Skeletal muscle satellite cell (primary cell): Measurements from ENCODE around the gene CAMKMT.
"Not testable (repeated sequence)": the region's sequence is repeated elsewhere in the genome, so short reads cannot be mapped to it uniquely, and the experiment has no call there.

Source experiments
- H3K27me3 ChIP-seq: 2 replicates; pipeline ENCODE4 v1.7.0; 2013; ENCODE audit warnings: low read length; ENCODE audit not compliant: control insufficient read depth, insufficient read depth
- H3K36me3 ChIP-seq: 2 replicates; pipeline ENCODE4 v1.7.0; 2013; ENCODE audit warnings: mild to moderate bottlenecking, control low read depth, low read length; ENCODE audit not compliant: insufficient read depth
- H3K4me1 ChIP-seq: 2 replicates; pipeline ENCODE4 v1.7.0; 2013; ENCODE audit warnings: low read length; ENCODE audit not compliant: control insufficient read depth, insufficient read depth
- H3K4me2 ChIP-seq: 2 replicates; pipeline ENCODE4 v1.7.0; 2013; ENCODE audit warnings: mild to moderate bottlenecking, low read length
- H3K4me3 ChIP-seq: 2 replicates; pipeline ENCODE4 v1.7.0; 2013; ENCODE audit warnings: low read length
- H3K9ac ChIP-seq: 2 replicates; pipeline ENCODE4 v1.7.0; 2013; ENCODE audit warnings: mild to moderate bottlenecking, low read depth, low read length, moderate library complexity
- H3K9me3 ChIP-seq: replicated peaks from 2 replicates; pipeline ENCODE4 v1.7.0; 2013; ENCODE audit warnings: mild to moderate bottlenecking, control low read depth, low read length

The CAMKMT gene

GRCh38 chr2:44362207-44363015 lies 664 bp downstream of the CAMKMT start:
- peak overlapping the region; percentile 82 for H3K4me3 ChIP-seq

GRCh38 chr2:44364604-44365003 lies 2.9 kb downstream of the CAMKMT start:
- Histone ChIP-seq H3K4me3 (no peak overlapping the region), H3K27me3 (no peaks in the 10 kb centered on the region), H3K4me1 (peaks cover 7% of the 10 kb centered on the region), H3K4me2 (no peak overlapping the region), H3K36me3 (no peaks in the 10 kb centered on the region), H3K9me3 (no peaks in the 10 kb centered on the region), H3K9ac (no peak overlapping the region)

More at GRCh38 chr2:44362207-44363015, 664 bp downstream of the CAMKMT start:
- Histone ChIP-seq H3K27me3 (no peaks in the 10 kb centered on the region), H3K4me2 (peak overlapping the region; percentile 91), H3K4me1 (peaks cover 16% of the 10 kb centered on the region), H3K9me3 (no peaks in the 10 kb centered on the region), H3K9ac (peak overlapping the region; percentile 93), H3K36me3 (no peaks in the 10 kb centered on the region)

GRCh38 chr2:44367591-44367990 lies 5.8 kb downstream of the CAMKMT start:
- Histone ChIP-seq H3K4me1 (no peaks in the 10 kb centered on the region), H3K9ac (no peak overlapping the region), H3K9me3 (no peaks in the 10 kb centered on the region), H3K4me2 (no peak overlapping the region), H3K4me3 (no peak overlapping the region), H3K27me3 (no peaks in the 10 kb centered on the region), H3K36me3 (no peaks in the 10 kb centered on the region)

GRCh38 chr2:44369392-44369791 lies 7.6 kb downstream of the CAMKMT start:
- no peak overlapping the region for H3K9ac ChIP-seq
- H3K27me3 ChIP-seq: no peaks in the 10 kb centered on the region
- no peak overlapping the region for H3K4me2 ChIP-seq
- no peaks in the 10 kb centered on the region for H3K4me1 ChIP-seq
- H3K4me3 ChIP-seq: no peak overlapping the region
- no peaks in the 10 kb centered on the region for H3K36me3 ChIP-seq
- no peaks in the 10 kb centered on the region for H3K9me3 ChIP-seq

- H3K36me3 ChIP-seq: no peaks in the 10 kb centered on the region
- H3K4me3 ChIP-seq: no peak overlapping the region
- no peak overlapping the region for H3K9ac ChIP-seq
These were observed 9.7 kb downstream of the CAMKMT start for GRCh38 chr2:44371445-44371844.

GRCh38 chr2:44372246-44372645 lies 10.5 kb downstream of the CAMKMT start:
- H3K4me1 ChIP-seq: no peaks in the 10 kb centered on the region
- H3K36me3 ChIP-seq: no peaks in the 10 kb centered on the region
- no peak overlapping the region for H3K9ac ChIP-seq
- no peaks in the 10 kb centered on the region for H3K27me3 ChIP-seq
- no peak overlapping the region for H3K4me3 ChIP-seq
- no peaks in the 10 kb centered on the region for H3K9me3 ChIP-seq
- no peak overlapping the region for H3K4me2 ChIP-seq

More at GRCh38 chr2:44371445-44371844, 9.7 kb downstream of the CAMKMT start:
- no peak overlapping the region for H3K4me2 ChIP-seq
- no peaks in the 10 kb centered on the region for H3K9me3 ChIP-seq
- no peaks in the 10 kb centered on the region for H3K4me1 ChIP-seq
- no peaks in the 10 kb centered on the region for H3K27me3 ChIP-seq

- Histone ChIP-seq H3K9ac (no peak overlapping the region), H3K4me3 (no peak overlapping the region), H3K4me1 (no peaks in the 10 kb centered on the region), H3K27me3 (no peaks in the 10 kb centered on the region), H3K9me3 (no peaks in the 10 kb centered on the region), H3K36me3 (no peaks in the 10 kb centered on the region), H3K4me2 (no peak overlapping the region)
These were observed 15.7 kb downstream of the CAMKMT start for GRCh38 chr2:44377486-44377885.

GRCh38 chr2:44385226-44385625 lies 23.5 kb downstream of the CAMKMT start:
- not testable (repeated sequence) for H3K4me3 ChIP-seq, H3K9ac ChIP-seq, H3K4me1 ChIP-seq

GRCh38 chr2:44388877-44389276 lies 27.1 kb downstream of the CAMKMT start:
- no peaks in the 10 kb centered on the region for H3K9me3 ChIP-seq
- H3K4me3 ChIP-seq: no peak overlapping the region
- no peaks in the 10 kb centered on the region for H3K4me1 ChIP-seq
- H3K4me2 ChIP-seq: no peak overlapping the region
- H3K9ac ChIP-seq: no peak overlapping the region
- no peaks in the 10 kb centered on the region for H3K36me3 ChIP-seq
- H3K27me3 ChIP-seq: no peaks in the 10 kb centered on the region

More at GRCh38 chr2:44385226-44385625, 23.5 kb downstream of the CAMKMT start:
- H3K27me3 ChIP-seq, H3K9me3 ChIP-seq, H3K36me3 ChIP-seq, H3K4me2 ChIP-seq: not testable (repeated sequence)

- Histone ChIP-seq H3K4me2 (no peak overlapping the region), H3K4me3 (no peak overlapping the region), H3K9ac (no peak overlapping the region), H3K4me1 (no peaks in the 10 kb centered on the region), H3K36me3 (no peaks in the 10 kb centered on the region), H3K9me3 (no peaks in the 10 kb centered on the region), H3K27me3 (no peaks in the 10 kb centered on the region)
These were observed 28.1 kb downstream of the CAMKMT start for GRCh38 chr2:44389895-44390294.

- H3K27me3 ChIP-seq: no peaks in the 10 kb centered on the region
These were observed 30.7 kb downstream of the CAMKMT start for GRCh38 chr2:44392338-44392943.

More at GRCh38 chr2:44392338-44392943, 30.7 kb downstream of the CAMKMT start:
- Histone ChIP-seq H3K9ac (no peak overlapping the region), H3K9me3 (no peaks in the 10 kb centered on the region), H3K4me3 (no peak overlapping the region), H3K4me2 (no peak overlapping the region), H3K4me1 (no peaks in the 10 kb centered on the region), H3K36me3 (no peaks in the 10 kb centered on the region)
